Measurements from ENCODE around the gene DIP2B. TPM values are rescaled to one million over a fixed set of nuclear protein-coding genes. Genes with fewer than 3 reads are reported as not detected.

Gene DIP2B
- total RNA-seq, 2 experiments from 2014 or later = 29.5 to 30.0 TPM

GRCh38 chr12:50647031-50647430, 142.2 kb downstream of the DIP2B start:
- ATAC-seq (ENCODE audit: poor library complexity) = no peak

GRCh38 chr12:50647479-50647878, 142.7 kb downstream of the DIP2B start:
- H3K9me3 ChIP-seq (ENCODE audit: control insufficient read depth in 1 of 2, insufficient read depth in 1 of 2, low read length in 2 of 2) = no peaks in the 10 kb centered on the region
- TF ChIP-seq CTCF (IDR thresholded peaks at IDR 0.05) = no peak
- no peaks in the 10 kb centered on the region for H3K4me1 ChIP-seq (ENCODE audit: insufficient read depth, low read length)
- peaks cover 7% of the 10 kb centered on the region for H3K36me3 ChIP-seq (ENCODE audit: insufficient read depth, low read length)
- DNase-seq (no peak), ATAC-seq (ENCODE audit: poor library complexity) (no peak)
- POLR2A ChIA-PET = no interaction called here
- H3K27ac ChIP-seq (ENCODE audit: low read depth in 1 of 2, low read length in 2 of 2) = no peak overlapping the region
- Mint-ChIP-seq H3K9me3 (no peaks in the 10 kb centered on the region), H3K4me1 (ENCODE audit: low read depth) (peaks cover 15% of the 10 kb centered on the region), H3K27me3 (no peaks in the 10 kb centered on the region), H3K36me3 (ENCODE audit: low read depth) (peaks cover 34% of the 10 kb centered on the region), H3K27ac (no peak overlapping the region), H3K4me3 (no peak overlapping the region)
- intact Hi-C loops (cut with DNase I, micrococcal nuclease) = no loop called here
- no peak overlapping the region for H3K4me3 ChIP-seq (ENCODE audit: low read length)
- H3K27me3 ChIP-seq (ENCODE audit: control insufficient read depth in 1 of 2, insufficient read depth in 2 of 2, low read length in 2 of 2) = no peaks in the 10 kb centered on the region
- CTCF ChIA-PET = no interaction called here

More at GRCh38 chr12:50647031-50647430, 142.2 kb downstream of the DIP2B start:
- Histone ChIP-seq H3K4me3 (ENCODE audit: low read length) (no peak overlapping the region), H3K36me3 (ENCODE audit: insufficient read depth, low read length) (peaks cover 7% of the 10 kb centered on the region), H3K27me3 (ENCODE audit: control insufficient read depth in 1 of 2, insufficient read depth in 2 of 2, low read length in 2 of 2) (no peaks in the 10 kb centered on the region), H3K9me3 (ENCODE audit: control insufficient read depth in 1 of 2, insufficient read depth in 1 of 2, low read length in 2 of 2) (no peaks in the 10 kb centered on the region), H3K27ac (ENCODE audit: low read depth in 1 of 2, low read length in 2 of 2) (no peak overlapping the region), H3K4me1 (ENCODE audit: insufficient read depth, low read length) (no peaks in the 10 kb centered on the region)
- CTCF ChIA-PET = no interaction called here
- H3K9me3 Mint-ChIP-seq = no peaks in the 10 kb centered on the region
- intact Hi-C loops (cut with DNase I, micrococcal nuclease) = no loop called here
- peaks cover 38% of the 10 kb centered on the region for H3K36me3 Mint-ChIP-seq (ENCODE audit: low read depth)
- no peak for TF ChIP-seq CTCF (IDR thresholded peaks at IDR 0.05)
- H3K27me3 Mint-ChIP-seq = no peaks in the 10 kb centered on the region
- no peak overlapping the region for H3K4me3 Mint-ChIP-seq
- H3K27ac Mint-ChIP-seq = no peak overlapping the region
- H3K4me1 Mint-ChIP-seq (ENCODE audit: low read depth) = peaks cover 17% of the 10 kb centered on the region
- no peak for DNase-seq
- POLR2A ChIA-PET = no interaction called here

- H3K27ac ChIP-seq (ENCODE audit: low read depth in 1 of 2, low read length in 2 of 2) = no peak overlapping the region
- ChIA-PET POLR2A (no interaction called here), CTCF (no interaction called here)
- Mint-ChIP-seq H3K27me3 (no peaks in the 10 kb centered on the region), H3K36me3 (ENCODE audit: low read depth) (peaks cover 11% of the 10 kb centered on the region), H3K27ac (no peak overlapping the region), H3K4me1 (ENCODE audit: low read depth) (peaks cover 25% of the 10 kb centered on the region), H3K9me3 (no peaks in the 10 kb centered on the region), H3K4me3 (no peak overlapping the region)
- intact Hi-C loops (cut with DNase I, micrococcal nuclease) = no loop called here
- H3K36me3 ChIP-seq (ENCODE audit: insufficient read depth, low read length) = no peaks in the 10 kb centered on the region
- TF ChIP-seq CTCF (IDR thresholded peaks at IDR 0.05) = no peak
- DNase-seq (no peak), ATAC-seq (ENCODE audit: poor library complexity) (no peak)
- no peaks in the 10 kb centered on the region for H3K4me1 ChIP-seq (ENCODE audit: insufficient read depth, low read length)
- no peak overlapping the region for H3K4me3 ChIP-seq (ENCODE audit: low read length)
- no peaks in the 10 kb centered on the region for H3K27me3 ChIP-seq (ENCODE audit: control insufficient read depth in 1 of 2, insufficient read depth in 2 of 2, low read length in 2 of 2)
- H3K9me3 ChIP-seq (ENCODE audit: control insufficient read depth in 1 of 2, insufficient read depth in 1 of 2, low read length in 2 of 2) = no peaks in the 10 kb centered on the region
These were observed 145.5 kb downstream of the DIP2B start for GRCh38 chr12:50650285-50650684.

Measured in CD4-positive, alpha-beta T cell (primary cell).